ENCODE measurements around the gene TRAK2. TPM values are rescaled to one million over a fixed set of nuclear protein-coding genes. Genes with fewer than 3 reads are reported as not detected.

The TRAK2 gene
- total RNA-seq, 4 donors from 2014 or later = 59.7 to 105 (median 65.2) TPM

DNA sequence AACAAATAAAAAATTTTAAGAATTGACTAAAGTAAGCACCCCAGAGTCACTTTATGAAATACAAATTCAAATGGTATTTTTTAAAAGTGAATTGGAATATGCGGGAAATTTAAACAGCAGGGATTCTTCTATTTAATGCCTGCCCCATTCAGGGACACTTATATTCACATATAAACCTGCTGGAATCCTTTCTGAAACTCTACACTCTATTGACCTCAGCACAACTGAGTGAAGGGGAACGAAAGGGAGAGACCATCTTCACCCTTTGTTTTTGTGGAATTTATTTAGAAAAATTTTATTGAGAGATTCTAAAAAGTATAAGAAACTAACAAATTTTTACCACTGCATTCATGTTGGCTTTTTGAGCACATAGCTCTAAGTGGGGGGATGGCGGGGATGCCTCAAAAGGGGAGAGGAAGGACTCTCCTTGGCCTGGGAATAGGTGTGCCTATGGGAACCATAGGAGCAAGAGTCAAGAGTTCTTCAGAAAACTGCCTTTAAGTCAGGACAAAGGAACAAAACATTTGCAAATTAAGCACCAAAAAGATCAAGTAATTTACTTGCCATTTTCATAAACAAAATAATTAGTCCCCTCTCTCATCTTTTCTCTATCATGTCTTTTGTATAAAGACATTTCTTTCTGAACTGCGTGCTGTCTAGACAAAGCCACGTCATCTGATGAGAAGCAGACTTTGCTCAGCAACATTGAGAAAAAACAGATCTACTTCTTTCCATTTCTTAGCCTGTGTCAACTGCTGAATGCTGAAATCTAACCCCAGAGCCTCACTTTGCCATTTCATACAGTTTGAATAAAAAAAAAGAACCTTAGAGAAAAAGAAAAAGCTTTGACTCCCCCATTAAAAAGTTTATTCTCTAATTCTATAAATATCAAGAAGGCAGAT, 72.5 kb downstream of the TRAK2 start:
- TF ChIP-seq, protein P1, sequence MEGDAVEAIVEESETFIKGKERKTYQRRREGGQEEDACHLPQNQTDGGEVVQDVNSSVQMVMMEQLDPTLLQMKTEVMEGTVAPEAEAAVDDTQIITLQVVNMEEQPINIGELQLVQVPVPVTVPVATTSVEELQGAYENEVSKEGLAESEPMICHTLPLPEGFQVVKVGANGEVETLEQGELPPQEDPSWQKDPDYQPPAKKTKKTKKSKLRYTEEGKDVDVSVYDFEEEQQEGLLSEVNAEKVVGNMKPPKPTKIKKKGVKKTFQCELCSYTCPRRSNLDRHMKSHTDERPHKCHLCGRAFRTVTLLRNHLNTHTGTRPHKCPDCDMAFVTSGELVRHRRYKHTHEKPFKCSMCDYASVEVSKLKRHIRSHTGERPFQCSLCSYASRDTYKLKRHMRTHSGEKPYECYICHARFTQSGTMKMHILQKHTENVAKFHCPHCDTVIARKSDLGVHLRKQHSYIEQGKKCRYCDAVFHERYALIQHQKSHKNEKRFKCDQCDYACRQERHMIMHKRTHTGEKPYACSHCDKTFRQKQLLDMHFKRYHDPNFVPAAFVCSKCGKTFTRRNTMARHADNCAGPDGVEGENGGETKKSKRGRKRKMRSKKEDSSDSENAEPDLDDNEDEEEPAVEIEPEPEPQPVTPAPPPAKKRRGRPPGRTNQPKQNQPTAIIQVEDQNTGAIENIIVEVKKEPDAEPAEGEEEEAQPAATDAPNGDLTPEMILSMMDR (IDR thresholded peaks at IDR 0.05; ENCODE audit: low read depth) = no peak

DNA sequence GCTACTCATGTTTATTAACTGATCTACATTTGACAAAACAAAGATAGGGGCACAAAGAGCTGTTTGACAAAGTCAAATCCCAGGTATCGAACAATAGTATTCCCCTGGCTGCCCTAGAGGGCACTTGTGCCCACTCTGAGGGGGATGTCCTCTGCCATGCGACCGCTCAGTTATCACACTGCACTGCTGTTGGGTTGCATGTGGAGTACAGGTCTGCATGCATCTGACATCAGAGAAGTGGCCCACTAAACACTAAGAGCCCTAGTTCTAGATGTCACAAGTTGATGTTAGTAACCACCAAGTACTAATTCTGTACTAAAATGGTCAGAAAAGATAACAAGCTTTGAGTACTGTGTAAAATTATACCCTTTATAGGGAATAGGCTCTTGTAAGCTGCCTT, 74.0 kb downstream of the TRAK2 start:
- TF ChIP-seq, protein P1 (IDR thresholded peaks at IDR 0.05; ENCODE audit: low read depth) = no peak

DNA sequence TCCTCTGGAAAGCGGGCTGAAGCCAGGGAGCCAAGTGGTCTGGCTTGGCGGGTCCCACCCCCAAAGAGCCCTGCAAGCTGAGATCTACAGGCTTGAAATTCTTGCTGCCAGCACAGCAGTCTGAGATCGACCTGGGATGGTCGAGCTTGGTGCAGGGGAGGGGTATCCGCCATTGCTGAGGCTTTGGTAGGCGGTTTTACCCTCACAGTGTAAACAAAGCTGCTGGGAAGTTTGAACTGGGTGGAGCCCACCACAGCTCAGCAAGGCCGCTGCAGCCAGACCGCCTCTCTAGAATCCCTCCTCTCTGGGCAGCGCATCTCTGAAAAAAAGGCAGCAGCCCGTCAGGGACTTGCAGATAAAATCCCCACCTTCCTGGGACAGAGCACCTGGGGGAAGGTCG, 81.5 kb downstream of the TRAK2 start:
- TF ChIP-seq, protein P1 (IDR thresholded peaks at IDR 0.05; ENCODE audit: low read depth) = no peak

DNA sequence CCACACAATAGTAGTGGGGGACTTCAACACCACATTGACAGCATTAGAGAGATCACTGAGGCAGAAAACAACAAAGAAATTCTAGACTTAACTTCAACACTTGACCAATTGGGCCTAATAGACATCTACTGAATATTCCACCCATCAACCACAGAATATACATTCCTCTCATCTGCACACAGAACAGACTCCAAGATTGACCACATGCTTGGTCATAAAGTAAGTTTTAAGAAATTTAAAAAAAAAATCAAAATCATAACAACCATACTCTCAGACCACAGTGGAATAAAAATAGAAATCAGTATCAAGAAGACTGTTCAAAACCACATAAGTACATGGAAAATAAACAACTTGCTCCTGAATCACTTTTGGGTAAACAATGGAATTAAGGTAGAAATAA, 85.1 kb downstream of the TRAK2 start:
- TF ChIP-seq, protein P1 (IDR thresholded peaks at IDR 0.05; ENCODE audit: low read depth) = no peak

DNA sequence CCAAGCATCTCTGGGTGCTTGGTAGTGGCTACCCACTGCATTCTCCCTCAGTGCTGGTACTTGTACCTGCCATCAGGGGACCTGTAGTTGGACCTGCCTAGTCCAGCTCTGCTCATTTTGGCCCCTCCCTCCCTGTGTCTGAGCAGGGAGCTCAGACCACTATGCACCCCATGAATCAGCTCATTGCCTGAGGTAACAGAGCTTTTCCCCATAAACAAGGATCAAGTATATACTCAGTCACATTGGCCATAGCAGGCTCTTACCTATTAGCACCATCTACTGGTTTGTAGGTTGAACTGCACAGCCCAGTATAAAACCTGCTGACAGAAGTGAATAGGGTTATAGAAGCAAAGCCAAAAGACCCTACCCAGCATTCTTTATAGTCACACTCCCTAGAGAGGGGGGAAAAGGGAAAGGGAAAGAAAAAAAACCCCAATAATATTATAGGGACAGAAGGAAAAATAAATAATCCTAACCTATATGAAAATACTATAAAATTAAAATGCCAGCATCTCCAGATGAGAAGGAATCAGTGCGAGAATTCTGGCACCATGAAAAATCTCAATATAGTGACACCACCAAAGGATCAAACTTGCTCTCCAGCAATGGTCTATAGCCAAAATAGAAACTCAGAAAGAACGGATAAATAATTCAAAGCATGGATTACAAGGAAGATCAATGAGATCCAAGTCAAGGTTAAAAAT, 87.2 kb downstream of the TRAK2 start:
- TF ChIP-seq, protein P1 (IDR thresholded peaks at IDR 0.05; ENCODE audit: low read depth) = no peak

DNA sequence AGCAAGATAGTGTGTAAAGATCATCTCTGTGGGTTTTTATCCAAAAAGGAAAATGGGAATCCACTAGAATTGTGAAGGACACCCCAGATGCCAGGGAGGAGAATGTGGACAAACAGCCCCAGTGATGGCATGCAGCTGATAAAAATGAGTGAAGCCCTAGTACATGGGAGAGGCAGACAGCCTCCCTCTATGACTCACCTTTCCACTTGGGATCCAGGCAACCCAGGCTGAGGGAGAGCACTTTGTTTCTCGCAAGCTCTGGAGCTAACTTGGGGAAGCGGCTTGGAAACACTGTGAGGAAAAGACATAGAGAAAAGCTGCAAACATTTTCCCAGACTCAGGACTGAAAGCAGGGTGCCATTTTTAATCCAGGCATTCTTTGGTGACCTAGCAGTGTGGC, 88.9 kb downstream of the TRAK2 start:
- TF ChIP-seq, protein P1 (IDR thresholded peaks at IDR 0.05; ENCODE audit: low read depth) = no peak

DNA sequence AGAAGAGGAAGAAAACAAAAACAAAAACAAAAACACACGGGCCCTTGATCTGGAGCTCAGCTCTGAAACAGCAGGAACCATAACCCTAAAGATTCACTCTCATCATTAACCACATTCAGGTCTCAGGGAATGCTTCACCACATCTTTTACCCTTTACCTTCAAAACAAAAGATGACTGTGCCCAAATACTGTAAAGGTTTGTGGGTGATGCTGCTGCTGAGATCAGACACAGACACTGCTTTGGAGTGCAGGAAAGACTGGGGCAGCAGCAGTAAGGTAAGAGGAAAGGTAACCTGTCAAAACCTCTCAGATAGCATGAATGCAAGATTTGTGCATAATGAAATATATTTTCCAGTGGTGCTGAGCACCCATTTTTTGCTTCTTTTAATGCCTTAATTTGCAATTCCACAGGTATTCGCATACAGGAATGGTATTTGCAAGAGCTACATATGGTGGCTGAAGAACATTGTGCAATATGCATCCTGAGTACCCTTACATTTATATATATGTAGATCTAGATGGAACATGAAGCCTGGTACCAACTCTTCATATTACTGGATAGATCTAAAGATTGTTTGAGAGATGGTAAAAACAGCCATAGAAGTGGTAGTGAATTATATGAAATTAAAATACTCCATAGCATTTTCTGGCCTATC, 90.1 kb downstream of the TRAK2 start:
- TF ChIP-seq, protein P1 (IDR thresholded peaks at IDR 0.05; ENCODE audit: low read depth) = no peak
